GM12874 (cell line): ENCODE results near the gene JAK1.

ENCODE experiments used
- TF ChIP-seq, protein P1 (sequence below): IDR thresholded peaks from 2 replicates; pipeline ENCODE4 v1.5.1; 2011; ENCODE audit warnings: low read depth, mild to moderate bottlenecking, control low read depth, low read length, moderate library complexity; ENCODE audit not compliant: insufficient read depth

Gene JAK1

DNA sequence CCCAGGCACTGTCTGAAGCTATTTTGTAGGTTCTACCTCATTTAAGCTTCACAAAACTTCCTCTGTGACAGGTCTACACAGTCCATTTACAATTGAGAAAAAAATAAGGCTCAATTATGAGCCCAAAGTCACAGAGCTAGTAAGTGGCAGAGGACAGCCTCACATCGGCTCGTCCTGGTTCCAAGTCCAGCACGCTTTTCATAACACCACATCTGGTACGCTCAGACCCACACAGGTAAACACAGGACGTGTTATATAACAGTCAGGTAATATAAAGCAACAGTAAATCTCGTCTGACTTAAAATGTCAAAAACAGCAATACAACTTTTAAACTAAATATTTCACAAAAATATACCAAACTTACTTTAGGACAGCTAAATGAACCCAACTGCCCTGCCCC lies 13.1 kb downstream of the JAK1 start:
- TF ChIP-seq, protein P1, sequence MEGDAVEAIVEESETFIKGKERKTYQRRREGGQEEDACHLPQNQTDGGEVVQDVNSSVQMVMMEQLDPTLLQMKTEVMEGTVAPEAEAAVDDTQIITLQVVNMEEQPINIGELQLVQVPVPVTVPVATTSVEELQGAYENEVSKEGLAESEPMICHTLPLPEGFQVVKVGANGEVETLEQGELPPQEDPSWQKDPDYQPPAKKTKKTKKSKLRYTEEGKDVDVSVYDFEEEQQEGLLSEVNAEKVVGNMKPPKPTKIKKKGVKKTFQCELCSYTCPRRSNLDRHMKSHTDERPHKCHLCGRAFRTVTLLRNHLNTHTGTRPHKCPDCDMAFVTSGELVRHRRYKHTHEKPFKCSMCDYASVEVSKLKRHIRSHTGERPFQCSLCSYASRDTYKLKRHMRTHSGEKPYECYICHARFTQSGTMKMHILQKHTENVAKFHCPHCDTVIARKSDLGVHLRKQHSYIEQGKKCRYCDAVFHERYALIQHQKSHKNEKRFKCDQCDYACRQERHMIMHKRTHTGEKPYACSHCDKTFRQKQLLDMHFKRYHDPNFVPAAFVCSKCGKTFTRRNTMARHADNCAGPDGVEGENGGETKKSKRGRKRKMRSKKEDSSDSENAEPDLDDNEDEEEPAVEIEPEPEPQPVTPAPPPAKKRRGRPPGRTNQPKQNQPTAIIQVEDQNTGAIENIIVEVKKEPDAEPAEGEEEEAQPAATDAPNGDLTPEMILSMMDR: no peak

DNA sequence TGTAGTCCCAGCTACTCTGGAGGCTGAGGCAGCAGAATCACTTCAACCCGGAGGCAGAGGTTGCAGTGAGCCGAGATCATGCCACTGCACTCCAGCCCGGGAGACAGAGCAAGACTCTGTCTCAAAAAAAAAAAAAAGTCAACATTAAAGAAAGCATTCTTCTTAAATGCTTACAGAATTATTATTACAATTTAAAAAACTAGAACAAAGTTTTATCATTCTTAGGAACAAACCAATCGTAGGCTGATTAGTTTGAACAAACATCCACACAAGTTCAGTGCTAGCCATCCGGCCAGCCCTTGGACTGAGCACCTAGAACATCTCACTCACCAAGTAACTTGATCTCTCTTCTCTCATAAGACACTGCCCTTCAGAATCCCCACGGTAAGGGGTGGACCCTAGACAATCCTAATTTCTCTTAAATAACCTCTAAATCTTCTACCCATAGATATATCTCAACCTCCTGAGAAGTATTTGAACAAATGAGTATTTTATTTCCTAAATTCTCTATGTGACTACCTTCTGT lies 16.0 kb downstream of the JAK1 start:
- TF ChIP-seq, protein P1: no peak

DNA sequence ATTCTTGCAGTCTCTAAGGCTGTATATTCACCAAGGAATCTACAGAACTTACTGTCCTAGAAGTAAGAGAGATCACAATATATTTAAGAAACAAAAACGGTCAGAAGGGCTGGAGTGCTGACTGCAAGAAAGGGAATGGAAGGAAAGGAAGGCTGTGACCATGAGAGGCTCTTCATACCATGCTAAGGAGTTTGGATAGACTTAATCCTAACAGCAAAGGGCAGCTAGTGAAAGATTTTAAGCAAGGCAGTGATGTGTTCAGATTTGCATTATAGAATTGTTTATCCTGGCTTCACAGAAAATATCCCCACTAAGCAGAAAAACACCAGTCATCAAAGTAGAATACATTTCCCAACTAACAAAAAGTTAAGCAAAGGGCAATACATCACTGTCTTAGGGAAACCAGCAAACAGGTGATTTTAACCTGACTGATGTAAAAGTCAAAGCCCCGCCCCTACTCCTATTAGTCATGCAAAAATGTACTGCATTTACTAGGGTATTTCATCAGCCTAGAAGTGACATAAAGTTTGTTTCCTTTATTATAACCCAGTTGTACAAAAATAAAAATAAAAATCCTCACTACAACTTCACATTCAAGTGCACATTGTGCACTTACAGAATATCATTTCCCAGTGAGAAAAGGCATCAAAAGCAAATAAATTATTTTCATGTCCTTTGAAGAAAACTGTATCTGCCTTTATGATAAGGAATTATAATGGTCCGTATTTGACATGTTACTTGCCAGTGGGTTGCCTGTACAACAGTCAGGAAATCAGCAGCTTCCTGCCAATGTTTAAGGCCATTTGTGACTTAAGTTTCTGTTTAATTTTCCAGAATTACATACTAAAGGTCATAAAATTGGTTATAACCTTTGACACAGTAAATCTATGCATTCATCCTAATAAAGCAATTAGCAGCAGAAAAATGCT lies 17.2 kb downstream of the JAK1 start:
- TF ChIP-seq, protein P1: no peak

DNA sequence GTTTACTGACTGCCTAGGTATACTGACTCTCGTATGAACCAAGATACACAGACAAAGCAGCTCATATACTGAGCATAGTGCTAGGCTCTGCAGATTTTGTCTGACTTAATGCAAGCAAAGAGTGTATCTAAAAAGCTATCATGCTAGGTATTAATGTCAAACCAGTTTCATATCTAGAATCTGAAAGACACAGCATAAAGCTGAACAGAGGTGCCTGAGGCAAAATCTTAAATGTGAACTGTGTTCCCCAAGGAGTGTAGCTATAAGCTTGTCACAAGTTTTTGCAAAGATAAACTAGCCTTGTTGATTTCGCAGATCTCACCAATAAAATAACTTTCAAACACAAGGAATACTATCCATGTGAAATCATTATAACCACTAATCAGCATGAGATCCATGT lies 18.1 kb downstream of the JAK1 start:
- TF ChIP-seq, protein P1: no peak

DNA sequence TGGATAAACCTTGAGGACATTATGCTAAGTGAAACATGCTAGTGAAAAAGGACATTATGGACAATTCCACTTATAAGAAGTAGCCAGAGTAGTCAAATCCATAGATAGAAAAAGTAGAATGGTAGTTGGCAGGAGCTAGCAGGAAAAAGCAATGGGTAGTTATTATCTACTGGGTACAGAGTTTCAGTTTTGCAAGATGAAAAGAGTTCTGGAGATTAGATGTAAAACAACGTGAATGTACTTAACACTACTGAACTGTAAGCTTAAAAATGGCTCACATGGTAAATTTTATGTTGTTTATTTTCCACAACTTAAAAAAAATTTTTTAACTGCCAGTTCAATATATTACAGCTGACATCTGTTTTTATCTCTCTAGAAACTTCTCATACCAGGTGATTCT lies 19.4 kb downstream of the JAK1 start:
- TF ChIP-seq, protein P1: no peak

DNA sequence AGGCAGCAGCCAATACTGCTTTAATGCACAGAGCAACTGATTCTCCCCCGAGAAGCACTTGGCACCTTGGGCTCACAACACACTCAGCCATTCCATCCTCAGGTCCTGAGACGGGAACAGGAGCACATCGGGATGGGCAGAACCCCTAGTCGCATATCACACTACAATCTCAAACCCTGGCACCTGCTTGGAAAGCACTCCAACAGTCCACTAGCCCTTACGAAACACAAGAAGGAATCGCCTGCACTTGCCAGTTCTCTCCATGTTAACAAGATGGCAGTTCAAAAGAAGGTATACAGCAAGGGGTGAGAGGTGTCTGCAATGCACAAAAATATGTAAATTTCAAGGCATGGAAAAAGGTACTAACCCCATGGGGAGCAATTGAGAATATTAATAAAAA lies 21.4 kb downstream of the JAK1 start:
- TF ChIP-seq, protein P1: no peak

DNA sequence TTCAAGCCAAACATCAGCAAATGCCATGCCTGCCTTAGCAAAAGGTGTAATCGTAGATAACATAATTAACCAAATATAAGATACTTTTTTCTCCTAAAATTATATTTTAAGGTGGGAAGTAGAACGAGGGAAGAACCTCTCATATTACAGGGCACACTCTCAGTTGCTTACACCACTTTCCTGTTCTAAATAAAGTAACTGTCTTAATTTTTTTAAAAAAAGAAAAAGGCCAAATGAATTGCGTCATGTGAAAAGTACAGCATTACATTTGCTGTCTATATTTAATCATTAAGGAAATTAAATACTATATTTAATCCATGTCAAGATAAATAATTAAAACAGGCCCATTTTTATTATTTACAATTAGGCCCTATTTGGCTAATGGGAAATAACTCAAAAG lies 23.7 kb downstream of the JAK1 start:
- TF ChIP-seq, protein P1: no peak
